ENCODE measurements around the gene SECISBP2.

- TF ChIP-seq CTCF (IDR thresholded peaks at IDR 0.05) (no peak), POLR2A (IDR thresholded peaks at IDR 0.05) (no peak)
These were observed 34.2 kb upstream of the SECISBP2 start for GRCh38 chr9:89284076-89284475.
